Renal pelvis (tissue), 12 donors: ENCODE data around the gene EXOC8. TPM values are rescaled to one million over a fixed set of nuclear protein-coding genes. Genes with fewer than 3 reads are reported as not detected.

ENCODE experiments used
- DNase-seq: peaks from one replicate; pipeline ENCODE4 v3.0.0-alpha.2; 2013
- long read RNA-seq, 16 experiments: transcript quantifications; one replicate each; lab custom pipeline, GENCODE V29; 2026
- polyA plus RNA-seq, 3 donors: library from polyadenylated mRNA; unstranded; fragments of 120-200 nt; gene quantifications; one replicate each; pipeline ENCODE4 v1.2.1, GENCODE V29; 2013; ENCODE audit not compliant: insufficient read length in 3 of 3

The EXOC8 gene, protein sequence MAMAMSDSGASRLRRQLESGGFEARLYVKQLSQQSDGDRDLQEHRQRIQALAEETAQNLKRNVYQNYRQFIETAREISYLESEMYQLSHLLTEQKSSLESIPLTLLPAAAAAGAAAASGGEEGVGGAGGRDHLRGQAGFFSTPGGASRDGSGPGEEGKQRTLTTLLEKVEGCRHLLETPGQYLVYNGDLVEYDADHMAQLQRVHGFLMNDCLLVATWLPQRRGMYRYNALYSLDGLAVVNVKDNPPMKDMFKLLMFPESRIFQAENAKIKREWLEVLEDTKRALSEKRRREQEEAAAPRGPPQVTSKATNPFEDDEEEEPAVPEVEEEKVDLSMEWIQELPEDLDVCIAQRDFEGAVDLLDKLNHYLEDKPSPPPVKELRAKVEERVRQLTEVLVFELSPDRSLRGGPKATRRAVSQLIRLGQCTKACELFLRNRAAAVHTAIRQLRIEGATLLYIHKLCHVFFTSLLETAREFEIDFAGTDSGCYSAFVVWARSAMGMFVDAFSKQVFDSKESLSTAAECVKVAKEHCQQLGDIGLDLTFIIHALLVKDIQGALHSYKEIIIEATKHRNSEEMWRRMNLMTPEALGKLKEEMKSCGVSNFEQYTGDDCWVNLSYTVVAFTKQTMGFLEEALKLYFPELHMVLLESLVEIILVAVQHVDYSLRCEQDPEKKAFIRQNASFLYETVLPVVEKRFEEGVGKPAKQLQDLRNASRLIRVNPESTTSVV
- polyA plus RNA-seq, result 10 to 100 TPM; 10.6 to 12.1 (median 11.8) TPM
- long read RNA-seq, donor 1, full-length matches to known transcripts, result 12 of 12 reads
- long read RNA-seq, donor 1, partial matches to known transcripts, result 0 of 12 reads
- long read RNA-seq, donor 1, other reads (novel, unspliced or antisense), result 0 of 12 reads
- long read RNA-seq, donor 2, full-length matches to known transcripts, result 11 of 11 reads
- long read RNA-seq, donor 2, partial matches to known transcripts, result 0 of 11 reads
- long read RNA-seq, donor 2, other reads (novel, unspliced or antisense), result 0 of 11 reads
- long read RNA-seq, donor 3, full-length matches to known transcripts, result 17 of 17 reads
- long read RNA-seq, donor 3, partial matches to known transcripts, result 0 of 17 reads
- long read RNA-seq, donor 3, other reads (novel, unspliced or antisense), result 0 of 17 reads
- long read RNA-seq, donor 4, full-length matches to known transcripts, result 13 of 13 reads
- long read RNA-seq, donor 4, partial matches to known transcripts, result 0 of 13 reads
- long read RNA-seq, donor 4, other reads (novel, unspliced or antisense), result 0 of 13 reads
- long read RNA-seq, donor 5, full-length matches to known transcripts, result 9 of 9 reads
- long read RNA-seq, donor 5, partial matches to known transcripts, result 0 of 9 reads
- long read RNA-seq, donor 5, other reads (novel, unspliced or antisense), result 0 of 9 reads
- long read RNA-seq, donor 6, full-length matches to known transcripts, result 15 of 15 reads
- long read RNA-seq, donor 6, partial matches to known transcripts, result 0 of 15 reads
- long read RNA-seq, donor 6, other reads (novel, unspliced or antisense), result 0 of 15 reads
- long read RNA-seq, donor 7, full-length matches to known transcripts, result 12 of 12 reads
- long read RNA-seq, donor 7, partial matches to known transcripts, result 0 of 12 reads
- long read RNA-seq, donor 7, other reads (novel, unspliced or antisense), result 0 of 12 reads
- long read RNA-seq, donor 8, full-length matches to known transcripts, result 12 of 12 reads
- long read RNA-seq, donor 8, partial matches to known transcripts, result 0 of 12 reads
- long read RNA-seq, donor 8, other reads (novel, unspliced or antisense), result 0 of 12 reads
- long read RNA-seq, donor 9, full-length matches to known transcripts, result 18 of 18 reads
- long read RNA-seq, donor 9, partial matches to known transcripts, result 0 of 18 reads
- long read RNA-seq, donor 9, other reads (novel, unspliced or antisense), result 0 of 18 reads
- long read RNA-seq, donor 10, full-length matches to known transcripts, result 18 of 18 reads
- long read RNA-seq, donor 10, partial matches to known transcripts, result 0 of 18 reads
- long read RNA-seq, donor 10, other reads (novel, unspliced or antisense), result 0 of 18 reads
- long read RNA-seq, donor 11, full-length matches to known transcripts, result 13 of 13 reads
- long read RNA-seq, donor 11, partial matches to known transcripts, result 0 of 13 reads
- long read RNA-seq, donor 11, other reads (novel, unspliced or antisense), result 0 of 13 reads
- long read RNA-seq, donor 12, full-length matches to known transcripts, result 18 of 18 reads
- long read RNA-seq, donor 12, partial matches to known transcripts, result 0 of 18 reads
- long read RNA-seq, donor 12, other reads (novel, unspliced or antisense), result 0 of 18 reads
- long read RNA-seq, donor 13, full-length matches to known transcripts, result 13 of 13 reads
- long read RNA-seq, donor 13, partial matches to known transcripts, result 0 of 13 reads
- long read RNA-seq, donor 13, other reads (novel, unspliced or antisense), result 0 of 13 reads
- long read RNA-seq, donor 14, result 0 reads
- long read RNA-seq, donor 15, full-length matches to known transcripts, result 22 of 22 reads
- long read RNA-seq, donor 15, partial matches to known transcripts, result 0 of 22 reads
- long read RNA-seq, donor 15, other reads (novel, unspliced or antisense), result 0 of 22 reads
- long read RNA-seq, donor 16, full-length matches to known transcripts, result 15 of 15 reads
- long read RNA-seq, donor 16, partial matches to known transcripts, result 0 of 15 reads
- long read RNA-seq, donor 16, other reads (novel, unspliced or antisense), result 0 of 15 reads

DNA sequence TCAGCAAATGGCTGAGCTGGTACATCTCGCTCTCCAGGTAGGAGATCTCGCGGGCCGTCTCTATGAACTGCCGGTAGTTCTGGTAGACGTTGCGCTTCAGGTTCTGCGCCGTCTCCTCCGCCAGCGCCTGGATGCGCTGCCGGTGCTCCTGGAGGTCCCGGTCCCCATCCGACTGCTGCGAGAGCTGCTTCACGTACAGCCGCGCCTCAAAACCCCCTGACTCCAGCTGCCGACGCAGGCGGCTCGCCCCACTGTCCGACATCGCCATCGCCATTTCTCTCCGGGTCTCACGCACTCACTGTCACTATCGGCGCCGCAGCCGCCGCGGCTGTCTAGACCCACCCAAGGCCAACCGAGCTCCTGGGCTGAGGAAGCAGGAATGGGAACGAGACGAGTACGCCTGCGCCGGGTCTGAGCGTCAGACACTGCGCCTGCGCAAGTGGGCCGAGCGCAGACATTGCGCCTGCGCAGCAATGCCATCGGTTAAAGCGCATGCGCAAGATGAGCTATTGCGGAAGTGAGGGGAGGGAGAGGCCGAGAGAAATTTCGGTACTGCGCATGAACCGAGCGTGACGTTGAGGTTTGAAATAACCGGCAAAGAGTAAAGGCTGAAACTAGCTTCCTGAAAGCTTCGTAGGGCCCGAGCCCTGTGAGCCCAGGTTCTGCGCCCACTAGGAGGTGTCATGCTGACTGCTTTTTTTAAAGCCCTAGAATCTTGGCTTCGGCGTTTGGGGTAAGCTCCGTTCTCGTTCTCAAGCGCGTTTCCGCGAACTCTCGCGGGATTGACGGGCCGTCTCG is at the start of gene EXOC8:
TSS of gene EXOC8 (minus strand) at position 381 of the 798 bp plus-strand sequence. CDS start at position 274, 107 bp downstream.
- peak; percentile 98 for DNase-seq

DNA sequence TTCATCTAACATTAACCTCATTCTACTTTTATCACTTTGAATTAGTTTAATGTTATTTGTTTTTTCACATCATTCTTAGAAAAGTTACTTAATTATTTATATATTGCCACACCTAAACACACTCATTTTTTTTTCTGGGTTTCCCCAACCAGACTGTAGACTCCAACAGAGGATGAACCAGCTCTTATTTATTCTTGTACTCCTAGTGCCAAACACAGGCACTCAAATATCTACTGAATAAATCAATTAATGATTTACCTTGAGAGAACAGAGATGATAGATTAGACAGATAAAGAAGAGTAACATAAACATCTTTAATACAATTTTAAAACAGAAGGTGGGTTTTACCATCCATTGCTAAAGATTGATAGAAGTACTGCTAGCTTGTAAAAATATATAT is 48.8 kb upstream of the EXOC8 start:
- DNase-seq, result no peak

DNA sequence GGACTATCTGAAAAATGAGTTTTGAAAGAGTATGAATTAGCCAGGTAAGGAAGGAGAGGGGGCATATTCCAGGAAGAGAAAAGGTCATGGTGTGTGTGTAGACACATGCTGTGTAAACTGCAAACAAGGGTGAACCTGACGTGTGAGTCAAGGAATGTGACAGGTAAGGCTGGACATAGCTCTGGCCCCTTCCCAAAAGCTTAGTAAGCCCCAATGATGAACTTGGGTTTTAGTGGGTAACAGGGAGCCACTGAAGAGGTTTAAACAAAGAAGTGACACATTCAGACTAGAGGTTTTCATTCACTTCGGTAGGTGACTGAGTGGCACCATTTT is 47.7 kb upstream of the EXOC8 start:
- DNase-seq, result no peak

DNA sequence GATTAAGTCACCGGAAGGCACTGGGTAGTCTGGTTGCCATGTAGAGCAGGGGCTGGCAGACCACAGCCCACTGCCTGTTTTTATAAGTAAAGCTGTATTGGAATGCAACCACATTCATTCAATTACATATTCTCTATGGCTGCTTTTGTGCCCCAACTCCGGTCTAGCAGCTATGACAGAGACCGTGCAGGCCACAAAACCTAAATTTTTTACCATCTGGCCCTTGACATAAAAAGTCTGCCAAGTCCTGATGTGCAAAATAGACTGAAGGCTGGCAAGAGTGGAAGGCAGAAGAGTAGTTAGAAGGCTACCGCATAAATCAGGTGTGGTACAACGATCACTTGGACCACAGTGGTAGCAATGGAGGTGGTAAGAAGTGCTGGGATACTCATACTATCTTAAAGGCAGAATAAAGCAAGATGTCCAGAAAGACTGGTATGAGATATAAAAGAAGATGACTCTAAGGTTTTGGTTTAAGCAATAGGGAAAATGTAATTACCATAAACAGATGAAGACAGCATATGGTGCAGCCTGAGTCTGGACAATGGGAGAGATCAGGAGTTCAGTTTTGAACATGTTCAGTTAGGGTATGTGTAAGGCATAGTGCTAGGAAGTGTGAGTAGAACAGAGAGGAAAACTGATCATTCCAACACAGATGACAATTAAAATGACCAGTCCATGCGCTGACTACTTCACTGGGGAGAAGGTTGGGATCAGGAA is 47.2 kb upstream of the EXOC8 start:
- no peak for DNase-seq

DNA sequence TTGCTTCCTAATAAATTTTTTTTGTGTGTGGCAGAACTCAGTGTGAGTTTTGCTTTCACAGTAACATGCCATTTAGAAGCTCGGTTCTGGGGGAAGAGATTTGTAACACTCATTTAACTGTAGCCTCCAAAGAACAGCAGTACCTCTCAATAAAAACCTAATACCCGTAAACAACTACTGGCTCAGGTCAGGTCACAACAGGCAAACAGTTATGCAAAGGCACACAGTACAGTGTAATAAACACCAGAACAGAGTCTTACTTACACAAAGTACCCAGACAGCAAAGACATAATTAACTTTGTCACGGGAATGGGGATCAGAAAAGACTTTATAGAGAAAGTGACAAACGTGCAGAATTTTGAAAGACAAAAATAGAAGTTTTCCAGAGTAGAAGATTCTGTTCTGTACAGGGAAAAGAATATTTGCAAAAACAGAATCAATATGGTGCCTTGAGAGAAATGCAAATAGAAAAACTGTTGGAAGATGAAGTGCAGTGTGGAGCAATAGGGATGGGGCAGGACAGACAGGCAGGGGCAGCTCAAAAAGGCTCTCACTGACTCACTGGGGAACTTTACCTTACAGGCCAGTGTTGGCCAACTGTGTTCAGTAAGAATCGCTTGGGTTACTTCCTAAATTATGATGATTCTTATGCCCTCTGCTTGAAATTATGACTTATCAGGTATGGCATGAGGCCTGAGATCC is 45.7 kb upstream of the EXOC8 start:
- no peak for DNase-seq

DNA sequence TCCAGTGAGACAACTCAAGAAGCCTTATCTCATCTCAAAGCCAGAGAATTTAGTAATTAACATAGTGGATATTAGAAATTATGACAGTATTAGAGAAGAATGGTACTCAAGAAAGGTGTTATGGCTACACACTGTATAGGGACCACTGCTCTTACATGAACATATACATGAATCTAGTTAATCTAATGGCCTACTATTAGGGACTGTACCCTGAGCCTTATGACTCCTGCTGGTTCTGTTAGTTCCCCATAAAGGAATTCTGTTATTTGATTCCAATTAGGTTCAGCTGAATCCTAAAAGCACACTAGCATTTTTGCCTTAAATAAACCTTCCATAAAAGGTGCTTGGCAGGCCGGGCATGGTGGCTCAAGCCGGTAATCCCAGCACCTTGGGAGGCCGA is 44.8 kb upstream of the EXOC8 start:
- DNase-seq, result no peak

DNA sequence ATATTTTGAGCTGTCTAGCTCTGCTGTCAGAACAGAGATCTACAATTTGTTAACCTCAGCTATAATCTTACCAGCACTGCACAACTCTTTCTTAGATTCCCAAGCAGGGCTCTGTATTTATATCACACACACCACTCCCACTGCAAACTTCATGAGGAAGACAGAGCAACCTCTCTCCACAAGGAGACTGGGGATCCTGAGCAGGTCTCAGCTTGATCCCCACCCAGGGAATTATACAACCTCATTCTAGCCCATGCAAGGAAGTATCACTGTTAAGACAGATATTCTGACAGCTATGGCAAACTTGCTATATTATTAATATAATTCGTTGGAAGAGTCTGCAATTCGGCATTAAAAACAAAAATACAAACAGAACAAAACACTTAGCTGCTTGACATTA is 44.1 kb upstream of the EXOC8 start:
- no peak for DNase-seq

DNA sequence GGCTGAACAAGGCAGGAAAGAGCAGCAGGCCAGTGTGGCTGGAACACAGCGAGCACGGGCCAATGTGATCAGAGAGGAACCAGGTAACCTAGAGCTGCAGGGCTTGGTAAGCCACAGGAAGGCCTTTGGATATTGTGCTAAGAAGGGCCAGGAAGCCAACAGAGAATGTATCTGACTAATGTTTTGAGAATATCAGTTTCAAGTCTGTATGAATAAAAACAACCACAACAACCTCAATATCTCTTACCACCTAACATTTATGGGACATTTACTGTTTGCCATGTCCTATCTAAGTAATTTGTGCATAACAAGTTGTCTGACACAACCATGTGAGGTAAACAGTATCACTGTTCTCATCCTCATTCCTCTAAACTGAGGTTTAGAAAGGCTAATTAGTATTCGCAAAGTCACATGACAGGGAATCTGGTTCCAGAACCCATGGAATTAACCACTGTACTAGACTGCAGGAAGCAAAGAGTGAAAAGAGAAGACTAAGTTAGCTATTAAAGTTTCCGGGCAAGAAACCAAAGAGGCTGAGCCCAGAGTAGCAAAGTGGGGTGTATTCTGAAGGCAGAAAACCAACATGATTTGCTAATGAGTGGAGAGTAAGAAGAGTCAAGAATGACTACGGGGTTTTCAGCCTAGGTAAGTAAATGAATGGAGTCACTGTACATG is 39.4 kb upstream of the EXOC8 start:
- DNase-seq, result no peak

DNA sequence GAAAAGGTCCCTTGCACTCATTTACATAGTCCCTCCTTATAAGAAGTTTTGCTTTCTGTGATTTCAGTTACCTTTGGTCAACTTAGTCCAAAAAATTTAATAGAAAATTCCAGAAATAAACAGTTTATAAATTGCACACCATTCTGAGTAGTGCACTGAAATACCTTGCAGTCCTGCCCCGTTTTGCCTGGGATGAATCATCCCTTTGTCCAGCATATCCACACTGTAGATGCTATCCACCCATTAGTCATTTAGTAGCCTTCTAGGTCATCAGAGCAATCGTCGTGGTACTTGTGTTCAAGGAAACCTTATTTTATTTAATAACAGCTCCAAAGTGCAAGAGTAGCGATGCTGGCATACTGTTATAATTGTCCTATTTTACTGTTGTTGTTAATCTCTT is 38.4 kb upstream of the EXOC8 start:
- no peak for DNase-seq

DNA sequence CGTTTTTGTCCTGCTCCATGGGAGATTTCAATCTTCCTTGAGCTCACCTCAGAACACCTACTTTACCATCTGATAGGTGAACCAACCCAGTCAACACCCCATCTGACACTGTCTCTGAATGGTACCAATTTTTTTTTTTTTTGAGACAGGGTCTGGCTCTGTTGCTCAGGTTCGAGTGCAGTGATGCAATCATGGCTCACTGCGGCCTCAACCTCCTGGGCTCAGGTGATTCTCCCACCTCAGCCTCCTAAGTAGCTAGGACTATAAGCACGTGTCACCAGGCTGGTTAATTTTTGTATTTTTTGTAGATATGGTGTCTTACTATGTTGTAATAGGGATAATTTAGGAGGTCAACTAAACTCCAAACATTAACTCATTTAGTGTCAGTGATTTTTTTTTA is 36.7 kb upstream of the EXOC8 start:
- no peak for DNase-seq

DNA sequence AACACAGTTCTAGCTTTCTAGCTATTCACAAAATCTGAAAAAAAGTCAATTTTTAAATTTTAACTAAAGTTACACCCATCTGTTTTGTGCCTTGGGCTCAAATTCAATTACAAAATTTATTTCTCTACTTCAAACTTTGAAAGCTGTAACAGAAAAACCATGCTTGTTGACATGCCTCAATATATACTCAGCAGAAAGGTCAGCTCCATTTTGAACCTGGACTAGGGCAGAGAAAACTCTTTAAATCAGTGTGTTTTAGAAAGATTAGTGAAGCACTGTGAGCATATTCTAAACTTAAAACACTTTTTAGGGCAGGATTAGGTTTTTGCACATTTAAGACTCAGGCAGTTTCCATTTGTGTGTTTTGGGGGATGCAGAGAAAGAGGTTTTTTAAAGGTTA is 34.8 kb upstream of the EXOC8 start:
- no peak for DNase-seq

DNA sequence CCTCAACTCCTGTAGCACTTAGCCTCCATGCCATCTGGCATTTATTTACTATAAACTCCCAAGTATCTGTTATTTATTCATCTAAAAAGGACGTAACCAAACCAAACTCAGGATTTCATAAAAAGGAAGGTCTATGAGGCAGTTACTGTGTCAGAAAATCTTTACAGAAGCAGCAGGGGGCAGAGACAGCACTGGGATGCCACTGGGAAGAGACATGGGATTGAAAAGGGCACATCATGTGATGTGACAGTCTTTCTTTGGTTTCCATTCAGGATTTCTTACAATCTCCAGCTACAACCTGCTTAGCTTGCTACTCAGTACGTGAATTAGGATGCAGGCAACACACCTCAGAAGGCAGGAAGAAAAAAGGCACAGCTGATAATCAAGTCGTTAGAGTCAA is 31.6 kb upstream of the EXOC8 start:
- no peak for DNase-seq

DNA sequence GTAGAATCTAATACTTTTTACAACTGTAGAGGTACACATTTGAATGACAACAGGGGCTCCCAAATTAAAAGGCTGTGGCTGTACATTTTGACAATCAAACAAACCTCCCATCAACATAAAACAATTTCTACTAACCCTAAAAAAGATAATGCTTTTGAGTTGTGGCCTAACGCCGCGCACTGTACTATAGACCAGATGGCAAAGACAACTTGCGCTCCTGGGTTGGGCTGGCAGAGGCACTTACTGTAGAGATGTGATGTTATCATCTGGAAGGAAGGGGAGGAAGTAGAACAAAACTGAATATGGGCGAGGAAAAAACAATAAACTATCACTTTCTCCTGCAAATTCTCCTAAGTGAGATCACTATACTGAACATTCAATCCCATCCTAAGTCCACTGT is 26.5 kb upstream of the EXOC8 start:
- no peak for DNase-seq

DNA sequence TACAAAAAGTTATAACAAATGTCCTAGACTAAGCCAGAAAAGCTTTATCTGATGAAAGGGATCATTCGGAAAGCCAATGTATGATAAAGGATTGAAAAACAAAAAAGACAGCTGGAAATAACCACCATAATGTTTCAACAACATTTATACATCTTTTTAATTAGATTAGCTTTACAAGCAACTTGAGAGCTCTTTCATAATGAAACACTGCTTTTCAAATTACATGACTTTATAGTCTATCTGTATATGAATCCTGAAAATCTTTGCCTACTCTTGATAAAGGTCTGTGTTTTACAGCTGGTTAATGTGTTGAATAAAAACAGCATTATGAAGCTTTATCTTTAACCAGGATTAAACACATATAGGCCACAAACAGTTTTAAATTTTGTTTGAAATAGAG is 26.0 kb upstream of the EXOC8 start:
- DNase-seq, result peak; percentile 9

DNA sequence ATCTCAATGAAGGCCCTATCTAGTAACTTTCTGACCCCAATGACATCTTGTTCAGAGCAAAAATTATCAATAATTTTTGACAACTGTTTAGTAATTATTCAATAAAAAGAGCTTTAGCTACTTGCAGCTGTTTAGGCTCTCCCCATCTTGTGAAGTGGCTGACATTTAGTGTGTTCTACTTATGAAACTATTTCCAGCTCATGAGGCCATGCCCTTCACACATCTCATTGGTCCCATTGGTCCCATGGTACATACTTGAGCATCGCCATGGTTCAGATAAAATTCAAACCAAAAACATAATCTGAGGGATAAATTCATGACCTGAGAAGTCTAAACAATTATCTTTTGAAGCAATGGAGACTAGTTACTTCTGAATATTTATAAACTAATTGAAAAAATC is 24.7 kb upstream of the EXOC8 start:
- DNase-seq, result no peak

DNA sequence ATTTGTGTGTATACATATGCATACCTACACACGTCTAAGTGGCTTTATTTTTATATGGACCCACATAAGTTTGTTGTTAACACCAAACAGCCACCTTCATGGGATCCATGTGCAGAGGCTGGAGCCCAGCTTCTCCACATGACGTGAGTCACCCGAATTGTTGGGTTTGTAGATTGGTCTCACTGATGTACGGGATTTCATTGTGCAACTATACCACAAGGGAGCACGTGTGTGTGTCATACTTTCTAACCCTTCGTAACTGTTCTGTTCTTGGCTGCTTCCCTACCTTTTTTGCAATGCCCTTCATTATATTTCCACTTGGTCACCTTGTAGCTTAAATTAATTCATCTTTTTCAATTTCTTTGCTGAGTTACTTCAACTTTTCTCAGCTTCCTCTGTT is 21.5 kb upstream of the EXOC8 start:
- no peak for DNase-seq
